HCT116 (cell line): ENCODE measurements around the gene SUPT4H1. TPM values are rescaled to one million over a fixed set of nuclear protein-coding genes. Genes with fewer than 3 reads are reported as not detected.

Experiments used
- ATAC-seq: fragments of 200-7000 bp; cut with Tn5 transposase; 2 replicates; pipeline ENCODE4 v1.9.1; 2020; ENCODE audit warnings: mild to moderate bottlenecking, moderate library complexity
- BruUV-seq: library from RNA; stranded (reverse); fragments of 400-500 nt; replicated peaks from 2 replicates; lab custom pipeline; 2021; lab: Mats Ljungman, UMichigan
- CTCF ChIA-PET: fragments of 300-600 bp; sonication (Branson Sonifier 250); formaldehyde crosslinking; loops from one replicate; lab custom pipeline; 2021; ENCODE audit warnings: antibody characterized with exemption; lab: Charles Lee
- POLR2A ChIA-PET: fragments of 300-600, 350-600 bp; sonication (Branson Sonifier 250); formaldehyde crosslinking; loops from one replicate; lab custom pipeline; 2021; ENCODE audit warnings: antibody characterized with exemption; lab: Charles Lee
- RAD21 ChIA-PET, 2 experiments: fragments of 300-600 bp; sonication (Branson Sonifier 250); formaldehyde crosslinking; loops; one replicate each; lab custom pipeline; 2023; ENCODE audit warnings: low total read pairs in 2 of 2; ENCODE audit not compliant: uncharacterized antibody in 2 of 2, unreplicated experiment in 2 of 2, low non-redundant PET in 1 of 2; lab: Charles Lee
- DNase-seq: peaks from one replicate; pipeline ENCODE4 v3.0.0-alpha.2; 2010; ENCODE audit warnings: low read depth, low spot score
- H2AFZ ChIP-seq: fragments of 200-600 bp; shearing (Covaris generic), sonication (generic); 2 replicates; pipeline ENCODE4 v1.6.1; 2017; ENCODE audit warnings: low read depth, mixed run types, mixed read lengths, antibody characterized with exemption, low read length; ENCODE audit not compliant: poor library complexity, severe bottlenecking
- H3K27ac ChIP-seq: 2 replicates; pipeline ENCODE4 v1.5.1; 2012; ENCODE audit warnings: low read depth, low read length
- H3K27me3 ChIP-seq: fragments of 200-600 bp; sonication (generic); 2 replicates; pipeline ENCODE4 v1.6.1; 2016; ENCODE audit warnings: mixed run types, low read length, mixed read lengths; ENCODE audit not compliant: insufficient read depth
- H3K36me3 ChIP-seq, 2 experiments: fragments of 200-500 bp in 1 of 2; fragments of 200-600 bp in 1 of 2; sonication (Bioruptor generic) in 1 of 2; sonication (generic) in 1 of 2; 2 replicates each; pipeline versions ENCODE4 v1.5.1 to v1.6.1; 2014 to 2016; ENCODE audit warnings: low read length in 2 of 2, inconsistent platforms in 1 of 2, mixed read lengths in 1 of 2, mixed run types in 1 of 2; ENCODE audit not compliant: insufficient read depth in 2 of 2, control insufficient read depth in 1 of 2
- H3K4me1 ChIP-seq, 2 experiments: fragments of 200-600 bp in 1 of 2; sonication (generic) in 1 of 2; 2 replicates each; pipeline versions ENCODE4 v1.5.1 to v1.6.1; 2012 to 2017; ENCODE audit warnings: low read length in 2 of 2, inconsistent platforms in 1 of 2, mild to moderate bottlenecking in 1 of 2, mixed read lengths in 1 of 2, mixed run types in 1 of 2, moderate library complexity in 1 of 2; ENCODE audit not compliant: insufficient read depth in 2 of 2, control insufficient read depth in 1 of 2
- H3K4me2 ChIP-seq: fragments of 200-600 bp; sonication (generic); 2 replicates; pipeline ENCODE4 v1.6.1; 2017; ENCODE audit warnings: mixed run types, low read length, mixed read lengths
- H3K4me3 ChIP-seq, 2 experiments: fragments of 200-600 bp in 1 of 2; sonication (generic) in 1 of 2; replicated peaks in 1 of 2; 2 replicates each; pipeline ENCODE4 v1.5.1; 2011 to 2016; ENCODE audit warnings: low read length in 2 of 2, control low read depth in 1 of 2, low read depth in 1 of 2, mild to moderate bottlenecking in 1 of 2, mixed read lengths in 1 of 2, mixed run types in 1 of 2
- H3K79me2 ChIP-seq: fragments of 200-600 bp; sonication (generic); 2 replicates; pipeline ENCODE4 v1.6.1; 2017; ENCODE audit warnings: mild to moderate bottlenecking, mixed run types, low read length, moderate library complexity, mixed read lengths; ENCODE audit not compliant: insufficient read depth
- H3K9ac ChIP-seq: fragments of 200-600 bp; sonication (generic); 2 replicates; pipeline ENCODE4 v1.6.1; 2016; ENCODE audit warnings: low read length, mixed read lengths
- H3K9me2 ChIP-seq: fragments of 200-600 bp; sonication (generic), shearing (Covaris generic); 2 replicates; pipeline ENCODE4 v1.6.1; 2017; ENCODE audit warnings: mixed run types, mild to moderate bottlenecking, moderate library complexity; ENCODE audit not compliant: insufficient read depth
- H3K9me3 ChIP-seq, 2 experiments: fragments of 200-500 bp in 1 of 2; fragments of 200-600 bp in 1 of 2; sonication (Bioruptor generic) in 1 of 2; sonication (generic) in 1 of 2; 2 replicates each; pipeline ENCODE4 v1.6.1; 2014 to 2017; ENCODE audit warnings: low read length in 2 of 2, mixed read lengths in 2 of 2, inconsistent platforms in 1 of 2, low read depth in 1 of 2, mild to moderate bottlenecking in 1 of 2, mixed run types in 1 of 2, moderate library complexity in 1 of 2; ENCODE audit not compliant: control insufficient read depth in 1 of 2, insufficient read depth in 1 of 2
- H4K20me1 ChIP-seq: fragments of 200-600 bp; sonication (generic), shearing (Covaris generic); 2 replicates; pipeline ENCODE4 v1.6.1; 2017; ENCODE audit warnings: mixed run types, mild to moderate bottlenecking, moderate library complexity; ENCODE audit not compliant: insufficient read depth
- ATF3 ChIP-seq: IDR thresholded peaks from 2 replicates; pipeline ENCODE4 v1.6.1; 2012
- CEBPB ChIP-seq: IDR thresholded peaks from 2 replicates; pipeline ENCODE4 v1.6.1; 2012; ENCODE audit warnings: low read depth
- EZH2phosphoT487 ChIP-seq: fragments of 200-600 bp; IDR thresholded peaks from 2 replicates; pipeline ENCODE4 v1.6.1; 2018; ENCODE audit warnings: antibody characterized with exemption, borderline replicate concordance
- POLR2A ChIP-seq: IDR thresholded peaks from 2 replicates; pipeline ENCODE4 v1.7.0; 2011; ENCODE audit warnings: borderline replicate concordance; ENCODE audit not compliant: insufficient read depth, insufficient read length; ENCODE audit errors: extremely low read depth
- POLR2AphosphoS5 ChIP-seq: IDR thresholded peaks from 2 replicates; pipeline ENCODE4 v1.6.1; 2011; ENCODE audit warnings: mild to moderate bottlenecking, low read depth, low read length, moderate library complexity
- REST ChIP-seq: IDR thresholded peaks from 2 replicates; pipeline ENCODE4 v1.6.1; 2012; ENCODE audit warnings: low read depth
- SRF ChIP-seq: IDR thresholded peaks from 2 replicates; pipeline ENCODE4 v1.6.1; 2012; ENCODE audit warnings: low read depth
- YY1 ChIP-seq: IDR thresholded peaks from 2 replicates; pipeline ENCODE4 v1.6.1; 2011; ENCODE audit warnings: low read length, low read depth, moderate library complexity, mild to moderate bottlenecking; ENCODE audit not compliant: insufficient replicate concordance; ENCODE audit errors: extremely low read depth
- ZNF274 ChIP-seq: fragments of 200-500 bp; sonication (Bioruptor generic); IDR thresholded peaks from 2 replicates; pipeline ENCODE4 v1.6.1; 2014; ENCODE audit warnings: mild to moderate bottlenecking, low read depth, low read length, inconsistent platforms
- intact Hi-C: fragments of 100-400 bp; cut with micrococcal nuclease; formaldehyde crosslinking; loops from 2 replicates; pipeline ENCODE4 v1.10.0; 2022
- total RNA-seq: library from RNA; stranded (reverse); gene quantifications from one replicate; pipeline ENCODE4 v1.2.1, GENCODE V29; 2021; ENCODE audit not compliant: unreplicated experiment

SUPT4H1 gene
- total RNA-seq, 1 experiment from 2014 or later = 118 TPM

GRCh38 chr17:58345500-58345899 is 6.5 kb downstream of the SUPT4H1 start:
- no peak overlapping the region for H3K9ac ChIP-seq
- H2AFZ ChIP-seq = no peak overlapping the region
- H3K4me2 ChIP-seq = no peak overlapping the region
- no peak for DNase-seq
- CTCF ChIA-PET = no interaction called here
- no peak overlapping the region for H3K27ac ChIP-seq
- intact Hi-C loops = no loop called here
- TF ChIP-seq SRF (no peak), CEBPB (no peak), POLR2AphosphoS5 (no peak)
- TF ChIP-seq, all 23 proteins: peak for 0
- BruUV-seq = no TSS peak
- Histone ChIP-seq H4K20me1 (no peaks in the 10 kb centered on the region), H3K9me3 (no peaks in the 10 kb centered on the region), H3K27me3 (no peaks in the 10 kb centered on the region), H3K4me3 (no peak overlapping the region), H3K36me3 (peaks cover 59% of the 10 kb centered on the region in 2 experiments), H3K4me1 (no peaks in the 10 kb centered on the region), H3K79me2 (peaks cover 12% of the 10 kb centered on the region), H3K9me2 (no peaks in the 10 kb centered on the region)
- ChIA-PET RAD21 (no interaction called here), POLR2A (interaction anchor here (2.4 kb wide), 1 partner anchor 72 kb away, joined by 10 read pairs; the partner anchor contains the start of gene RNF43)
- no peak for ATAC-seq

- no peak overlapping the region for H3K27ac ChIP-seq
- intact Hi-C loops = no loop called here
Measured at GRCh38 chr17:58344791-58345157, 7.2 kb downstream of the SUPT4H1 start.

More at GRCh38 chr17:58344791-58345157, 7.2 kb downstream of the SUPT4H1 start:
- H3K27me3 ChIP-seq = no peaks in the 10 kb centered on the region
- no TSS peak for BruUV-seq
- peaks cover 56 to 58% of the 10 kb centered on the region in 2 experiments for H3K36me3 ChIP-seq
- no peaks in the 10 kb centered on the region for H3K4me1 ChIP-seq
- H3K9me3 ChIP-seq = no peaks in the 10 kb centered on the region
- no peak overlapping the region for H3K4me2 ChIP-seq
- H3K9ac ChIP-seq = no peak overlapping the region
- ATAC-seq (peak; percentile 16; the same call in 1 of the 2 replicates), DNase-seq (no peak)
- peaks cover 10% of the 10 kb centered on the region for H3K79me2 ChIP-seq
- H2AFZ ChIP-seq = no peak overlapping the region
- H3K9me2 ChIP-seq = no peaks in the 10 kb centered on the region
- no peaks in the 10 kb centered on the region for H4K20me1 ChIP-seq
- CTCF ChIA-PET = interaction anchor here (1.1 to 2.1 kb wide), 2 partner anchors 28 to 73 kb away, joined by 3 to 6 read pairs; no protein-coding TSS in a partner anchor
- POLR2A ChIA-PET = interaction anchor here (1.9 to 2.4 kb wide), 2 partner anchors 27 to 72 kb away, joined by 4 to 10 read pairs; partner anchors contain the start of gene RNF43
- H3K4me3 ChIP-seq = no peak overlapping the region
- TF ChIP-seq YY1 (no peak), ZNF274 (no peak), REST (no peak), POLR2A (no peak), EZH2phosphoT487 (no peak), ATF3 (no peak)
- RAD21 ChIA-PET = interaction anchor here in 1 of 2 experiments (1.1 kb wide), 1 partner anchor 27 kb away, joined by 3 read pairs; no protein-coding TSS in a partner anchor
